Activated B cell treated with CpG ODN at 0.5 μM for 24 hours (primary cell): ENCODE data around the gene CBFA2T2. TPM values are rescaled to one million over a fixed set of nuclear protein-coding genes. Genes with fewer than 3 reads are reported as not detected.

Experiments
- ATAC-seq: fragments of 200-7000 bp; cut with Tn5 transposase; one replicate; pipeline ENCODE4 v1.10.0; 2021; ENCODE audit warnings: low read depth, mild to moderate bottlenecking, moderate library complexity
- CTCF ChIA-PET: fragments of 350-600 bp; sonication (Branson Sonifier 250); formaldehyde crosslinking; loops from one replicate; lab custom pipeline; 2021; ENCODE audit warnings: antibody characterized with exemption; lab: Charles Lee
- POLR2A ChIA-PET: fragments of 350-600 bp; sonication (Branson Sonifier 250); formaldehyde crosslinking; loops from one replicate; lab custom pipeline; 2021; ENCODE audit warnings: antibody characterized with exemption; lab: Charles Lee
- DNase-seq: peaks from one replicate; pipeline ENCODE4 v3.0.0; 2022
- H3K27ac Mint-ChIP-seq: one replicate; pipeline ENCODE4 v1.8.0; 2020; ENCODE audit warnings: mixed read lengths
- H3K27me3 Mint-ChIP-seq: one replicate; pipeline ENCODE4 v1.8.0; 2021; ENCODE audit warnings: mixed read lengths
- H3K36me3 Mint-ChIP-seq: one replicate; pipeline ENCODE4 v1.8.0; 2021; ENCODE audit warnings: low read depth, mixed read lengths
- H3K4me1 Mint-ChIP-seq: one replicate; pipeline ENCODE4 v1.8.0; 2021; ENCODE audit warnings: mixed read lengths
- H3K4me3 Mint-ChIP-seq: one replicate; pipeline ENCODE4 v1.8.0; 2020; ENCODE audit warnings: mild to moderate bottlenecking, mixed read lengths
- H3K9me3 Mint-ChIP-seq: one replicate; pipeline ENCODE4 v1.8.0; 2020; ENCODE audit warnings: mixed read lengths
- CTCF ChIP-seq: fragments of 200-600 bp; IDR thresholded peaks from one replicate; pipeline ENCODE4 v1.8.0; 2022; ENCODE audit warnings: antibody characterized with exemption, mild to moderate bottlenecking
- intact Hi-C: fragments of 100-400 bp; cut with micrococcal nuclease; formaldehyde crosslinking; loops from one replicate; pipeline ENCODE4 v1.15.1; 2024
- total RNA-seq: library from RNA; stranded (reverse); gene quantifications from 2 replicates; pipeline ENCODE4 v1.2.3, GENCODE V29; 2022

CBFA2T2 gene
- total RNA-seq, 1 donor from 2014 or later = 15.8 TPM

- H3K9me3 Mint-ChIP-seq = no peaks in the 10 kb centered on the region
- H3K4me1 Mint-ChIP-seq = peaks cover 15% of the 10 kb centered on the region
- intact Hi-C loops = no loop called here
- POLR2A ChIA-PET = interaction anchor here (0.6 to 1.0 kb wide), 2 partner anchors 14 to 15 kb away, joined by 3 read pairs; partner anchors contain the start of gene CBFA2T2
- ATAC-seq (no peak), DNase-seq (no peak)
- peak overlapping the region; percentile 7 for H3K4me3 Mint-ChIP-seq
- H3K27me3 Mint-ChIP-seq = no peaks in the 10 kb centered on the region
- TF ChIP-seq CTCF = no peak
- CTCF ChIA-PET = no interaction called here
- H3K36me3 Mint-ChIP-seq = no peaks in the 10 kb centered on the region
- no peak overlapping the region for H3K27ac Mint-ChIP-seq
Observed at GRCh38 chr20:33475381-33476152, 14.3 kb upstream of the CBFA2T2 start.

GRCh38 chr20:33477386-33478234 is 12.3 kb upstream of the CBFA2T2 start:
- no peak for TF ChIP-seq CTCF
- Mint-ChIP-seq H3K4me3 (no peak overlapping the region), H3K27me3 (no peaks in the 10 kb centered on the region), H3K36me3 (no peaks in the 10 kb centered on the region), H3K9me3 (no peaks in the 10 kb centered on the region), H3K4me1 (peaks cover 15% of the 10 kb centered on the region), H3K27ac (no peak overlapping the region)
- ChIA-PET CTCF (no interaction called here), POLR2A (no interaction called here)
- DNase-seq = no peak
- no peak for ATAC-seq
- intact Hi-C loops = no loop called here

DNA sequence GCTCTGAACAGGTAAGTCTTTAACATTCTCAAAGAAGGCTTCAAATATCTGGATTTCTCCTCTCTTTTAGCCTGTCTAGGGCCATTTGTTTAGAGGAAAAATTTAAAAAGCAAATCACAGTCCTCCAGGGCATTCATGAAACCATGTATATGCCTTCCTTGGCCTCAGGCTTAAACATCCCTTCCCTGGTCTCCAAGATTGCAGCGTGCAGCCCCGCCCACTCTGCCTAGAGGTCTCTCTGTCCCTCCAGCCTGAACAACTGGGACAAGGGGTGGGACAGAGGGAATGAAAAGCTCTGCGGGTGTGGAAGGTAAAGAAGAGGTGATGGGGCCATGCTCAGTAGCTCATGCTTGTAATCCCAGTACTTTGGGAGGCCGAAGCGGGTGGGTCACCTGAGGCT is 9.8 kb upstream of the CBFA2T2 start:
- H3K36me3 Mint-ChIP-seq = no peaks in the 10 kb centered on the region
- DNase-seq (no peak), ATAC-seq (no peak)
- intact Hi-C loops = no loop called here
- CTCF ChIA-PET = no interaction called here
- H3K9me3 Mint-ChIP-seq = no peaks in the 10 kb centered on the region
- peaks cover 15% of the 10 kb centered on the region for H3K4me1 Mint-ChIP-seq
- POLR2A ChIA-PET = interaction anchor here (0.9 to 1.4 kb wide), 2 partner anchors 9 to 10 kb away, joined by 3 to 4 read pairs; no protein-coding TSS in a partner anchor
- H3K4me3 Mint-ChIP-seq = no peak overlapping the region
- H3K27me3 Mint-ChIP-seq = no peaks in the 10 kb centered on the region
- H3K27ac Mint-ChIP-seq = no peak overlapping the region
- TF ChIP-seq CTCF = no peak

- no peak for TF ChIP-seq CTCF
- POLR2A ChIA-PET = interaction anchor here (1.2 to 1.4 kb wide), 2 partner anchors 11 to 15 kb away, joined by 4 to 8 read pairs; no protein-coding TSS in a partner anchor
- intact Hi-C loops = no loop called here
Observed at GRCh38 chr20:33481431-33481941, 8.4 kb upstream of the CBFA2T2 start.

More at GRCh38 chr20:33481431-33481941, 8.4 kb upstream of the CBFA2T2 start:
- Mint-ChIP-seq H3K4me3 (no peak overlapping the region), H3K27ac (no peak overlapping the region), H3K27me3 (no peaks in the 10 kb centered on the region), H3K36me3 (no peaks in the 10 kb centered on the region), H3K4me1 (peaks cover under 1% of the 10 kb centered on the region), H3K9me3 (no peaks in the 10 kb centered on the region)
- DNase-seq = no peak
- CTCF ChIA-PET = no interaction called here
- no peak for ATAC-seq
